ENCODE results near the gene CACNG4.

DNA sequence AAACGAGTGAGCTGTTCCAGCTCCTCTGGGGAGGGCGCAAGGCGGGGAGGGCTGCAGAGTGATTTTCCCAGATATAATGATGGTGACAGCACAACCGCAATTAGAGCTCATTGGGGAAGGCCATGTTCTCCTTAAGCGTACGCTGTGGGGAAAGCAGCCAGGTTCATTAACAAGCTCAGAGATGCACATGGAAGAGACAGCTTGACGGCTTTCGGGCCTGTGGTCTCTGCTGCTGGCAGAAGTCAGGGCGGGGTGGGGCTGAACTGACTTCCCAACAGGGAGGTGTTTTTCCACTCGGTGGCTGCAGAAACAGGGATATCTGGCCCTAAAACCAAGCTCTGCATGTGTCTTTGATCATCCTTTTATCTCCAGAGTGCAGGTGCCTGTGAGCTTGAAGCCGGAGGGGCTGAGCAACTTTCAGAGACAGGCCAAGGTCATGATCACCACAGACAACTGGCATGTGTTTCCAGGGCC lies 55.8 kb downstream of the CACNG4 start:
- TF ChIP-seq POLR2A (IDR thresholded peaks at IDR 0.05; ENCODE audit: low read length): no peak
- no peak for TF ChIP-seq GATA1 (IDR thresholded peaks at IDR 0.05; ENCODE audit: low read depth, low read length)

Measured in erythroblast (primary cell).